Neural progenitor cell (in vitro differentiated cells): ENCODE data around the gene RREB1. TPM values are rescaled to one million over a fixed set of nuclear protein-coding genes. Genes with fewer than 3 reads are reported as not detected.

Source experiments
- DNase-seq: peaks from one replicate; pipeline ENCODE4 v3.0.0-alpha.2; 2016; ENCODE audit warnings: low spot score
- H2AFZ ChIP-seq: fragments of 200-600 bp; sonication (generic); replicated peaks from 2 replicates; pipeline ENCODE4 v1.6.1; 2016; ENCODE audit warnings: antibody characterized with exemption
- H3F3A ChIP-seq: fragments of 200-600 bp; sonication (generic); 2 replicates; pipeline ENCODE4 v1.6.1; 2016; ENCODE audit warnings: antibody characterized with exemption, low read depth
- H3K27ac ChIP-seq: fragments of 200-600 bp; sonication (generic); 2 replicates; pipeline ENCODE4 v1.5.1; 2016; ENCODE audit warnings: mild to moderate bottlenecking
- H3K27me3 ChIP-seq: fragments of 200-600 bp; sonication (generic); 2 replicates; pipeline ENCODE4 v1.6.1; 2016; ENCODE audit warnings: mild to moderate bottlenecking, moderate library complexity
- H3K36me3 ChIP-seq: fragments of 200-600 bp; sonication (generic); 2 replicates; pipeline ENCODE4 v1.5.1; 2016
- H3K4me1 ChIP-seq: fragments of 200-600 bp; sonication (generic); 2 replicates; pipeline ENCODE4 v1.6.1; 2016; ENCODE audit warnings: mixed run types
- H3K4me2 ChIP-seq: fragments of 200-600 bp; sonication (generic); 2 replicates; pipeline ENCODE4 v1.6.1; 2016
- H3K4me3 ChIP-seq: fragments of 200-600 bp; sonication (generic); 2 replicates; pipeline ENCODE4 v1.5.1; 2016
- H3K79me2 ChIP-seq: fragments of 200-600 bp; sonication (generic); 2 replicates; pipeline ENCODE4 v1.6.1; 2016; ENCODE audit warnings: low read depth
- H3K9ac ChIP-seq: fragments of 200-600 bp; sonication (generic); 2 replicates; pipeline ENCODE4 v1.6.1; 2016
- H3K9me3 ChIP-seq: fragments of 200-600 bp; sonication (generic); 2 replicates; pipeline ENCODE4 v1.5.1; 2016; ENCODE audit warnings: low read depth
- H4K20me1 ChIP-seq: fragments of 200-600 bp; sonication (generic); 2 replicates; pipeline ENCODE4 v1.6.1; 2016; ENCODE audit warnings: low read depth
- H3K27ac Mint-ChIP-seq: 3 replicates; pipeline ENCODE4 v1.8.0; 2021; ENCODE audit warnings: mixed read lengths
- H3K27me3 Mint-ChIP-seq: 2 replicates; pipeline ENCODE4 v1.8.0; 2022; ENCODE audit warnings: low read depth, mild to moderate bottlenecking, inconsistent platforms, moderate library complexity, mixed read lengths; ENCODE audit not compliant: insufficient read depth
- H3K36me3 Mint-ChIP-seq: 3 replicates; pipeline ENCODE4 v1.8.0; 2021; ENCODE audit warnings: mixed read lengths
- H3K4me1 Mint-ChIP-seq: 3 replicates; pipeline ENCODE4 v1.8.0; 2021; ENCODE audit warnings: mixed read lengths
- H3K4me3 Mint-ChIP-seq: 3 replicates; pipeline ENCODE4 v1.8.0; 2021; ENCODE audit warnings: mild to moderate bottlenecking, moderate library complexity, mixed read lengths
- H3K9me3 Mint-ChIP-seq: 3 replicates; pipeline ENCODE4 v1.8.0; 2020; ENCODE audit warnings: mixed read lengths
- CTCF ChIP-seq: fragments of 200-600 bp; sonication (generic); IDR thresholded peaks from 2 replicates; pipeline ENCODE4 v1.5.1; 2017; ENCODE audit warnings: antibody characterized with exemption, mild to moderate bottlenecking
- EZH2 ChIP-seq: fragments of 200-600 bp; sonication (generic); IDR thresholded peaks from 2 replicates; pipeline ENCODE4 v1.6.1; 2017; ENCODE audit warnings: antibody characterized with exemption, mild to moderate bottlenecking, moderate library complexity
- EZH2phosphoT487 ChIP-seq: fragments of 200-600 bp; sonication (generic); IDR thresholded peaks from 2 replicates; pipeline ENCODE4 v1.6.1; 2017; ENCODE audit warnings: antibody characterized with exemption
- total RNA-seq: library from RNA; depleted of rRNA; stranded (reverse); fragments of >200 nt; gene quantifications from 2 replicates; pipeline ENCODE4 v1.2.3, GENCODE V29; 2015; ENCODE audit warnings: low replicate concordance

RREB1 gene
- total RNA-seq, 1 donor from 2014 or later = 12.1 TPM

- Mint-ChIP-seq H3K4me1 (no peaks in the 10 kb centered on the region), H3K36me3 (peaks cover 4% of the 10 kb centered on the region), H3K27ac (no peak overlapping the region), H3K4me3 (no peak overlapping the region), H3K9me3 (no peaks in the 10 kb centered on the region), H3K27me3 (peaks cover 2% of the 10 kb centered on the region)
- Histone ChIP-seq H3K27me3 (no peaks in the 10 kb centered on the region), H3K9me3 (no peaks in the 10 kb centered on the region), H3K36me3 (no peaks in the 10 kb centered on the region), H3K4me3 (no peak overlapping the region), H3K4me2 (no peak overlapping the region), H3K79me2 (no peaks in the 10 kb centered on the region), H3K27ac (no peak overlapping the region), H3K9ac (no peak overlapping the region), H2AFZ (no peak overlapping the region), H3F3A (no peaks in the 10 kb centered on the region), H3K4me1 (no peaks in the 10 kb centered on the region), H4K20me1 (no peaks in the 10 kb centered on the region)
- no peak for DNase-seq
- TF ChIP-seq EZH2phosphoT487 = no peak
- TF ChIP-seq EZH2 = no peak
Measured at GRCh38 chr6:7249946-7250643, 142.3 kb downstream of the RREB1 start.

DNA sequence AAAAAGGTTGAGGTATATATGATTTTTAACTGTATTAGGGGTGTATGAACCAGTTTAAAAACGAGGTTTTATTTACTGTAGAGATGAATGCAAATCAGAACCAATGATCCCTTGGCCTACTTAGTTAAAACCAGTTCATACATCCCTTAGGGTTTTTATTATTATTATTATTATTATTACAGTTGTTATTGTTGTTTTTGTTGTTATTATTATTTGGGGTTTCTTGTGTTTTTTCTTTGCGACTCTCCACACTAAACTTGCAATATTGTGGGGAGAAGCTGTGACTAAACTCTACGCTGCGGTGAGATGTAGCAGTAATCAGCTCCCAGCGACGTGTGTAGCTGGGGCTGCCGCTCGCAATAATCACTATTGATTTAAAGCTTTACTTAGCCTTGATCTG, 143.1 kb downstream of the RREB1 start:
- Histone ChIP-seq H3K4me3 (no peak overlapping the region), H3K36me3 (no peaks in the 10 kb centered on the region), H3K4me2 (no peak overlapping the region), H3K27ac (no peak overlapping the region), H3K4me1 (no peaks in the 10 kb centered on the region), H3K9me3 (no peaks in the 10 kb centered on the region), H2AFZ (no peak overlapping the region), H3K9ac (no peak overlapping the region), H4K20me1 (no peaks in the 10 kb centered on the region), H3K27me3 (no peaks in the 10 kb centered on the region), H3K79me2 (no peaks in the 10 kb centered on the region), H3F3A (no peaks in the 10 kb centered on the region)
- no peak for DNase-seq
- no peak overlapping the region for H3K4me3 Mint-ChIP-seq
- peaks cover 2% of the 10 kb centered on the region for H3K27me3 Mint-ChIP-seq
- H3K36me3 Mint-ChIP-seq = peaks cover 4% of the 10 kb centered on the region
- TF ChIP-seq EZH2phosphoT487 = no peak
- no peak for TF ChIP-seq EZH2
- no peak for TF ChIP-seq CTCF
- no peaks in the 10 kb centered on the region for H3K4me1 Mint-ChIP-seq
- H3K27ac Mint-ChIP-seq = no peak overlapping the region
- H3K9me3 Mint-ChIP-seq = no peaks in the 10 kb centered on the region

GRCh38 chr6:7251646-7252260, 144.0 kb downstream of the RREB1 start:
- DNase-seq = no peak
- peaks cover 4% of the 10 kb centered on the region for H3K36me3 Mint-ChIP-seq
- no peaks in the 10 kb centered on the region for H3K4me1 Mint-ChIP-seq
- no peaks in the 10 kb centered on the region for H4K20me1 ChIP-seq
- H3K9me3 ChIP-seq = no peaks in the 10 kb centered on the region
- no peak for TF ChIP-seq EZH2
- TF ChIP-seq EZH2phosphoT487 = no peak
- TF ChIP-seq CTCF = no peak
- H3K4me2 ChIP-seq = no peak overlapping the region
- peaks cover 2% of the 10 kb centered on the region for H3K27me3 Mint-ChIP-seq
- H2AFZ ChIP-seq = no peak overlapping the region
- H3K4me1 ChIP-seq = no peaks in the 10 kb centered on the region
- no peak overlapping the region for H3K27ac ChIP-seq
- no peak overlapping the region for H3K4me3 ChIP-seq
- no peaks in the 10 kb centered on the region for H3F3A ChIP-seq
- H3K36me3 ChIP-seq = no peaks in the 10 kb centered on the region
- no peak overlapping the region for H3K9ac ChIP-seq
- no peaks in the 10 kb centered on the region for H3K79me2 ChIP-seq
- peaks cover 2% of the 10 kb centered on the region for H3K9me3 Mint-ChIP-seq
- no peak overlapping the region for H3K4me3 Mint-ChIP-seq
- H3K27ac Mint-ChIP-seq = no peak overlapping the region
- no peaks in the 10 kb centered on the region for H3K27me3 ChIP-seq

GRCh38 chr6:7252390-7252789, 144.6 kb downstream of the RREB1 start:
- Mint-ChIP-seq H3K27ac (no peak overlapping the region), H3K4me3 (no peak overlapping the region), H3K36me3 (peaks cover 4% of the 10 kb centered on the region), H3K27me3 (peaks cover 2% of the 10 kb centered on the region), H3K9me3 (peaks cover 2% of the 10 kb centered on the region), H3K4me1 (no peaks in the 10 kb centered on the region)
- no peak overlapping the region for H3K9ac ChIP-seq
- no peaks in the 10 kb centered on the region for H3K9me3 ChIP-seq
- no peaks in the 10 kb centered on the region for H3F3A ChIP-seq
- H3K27me3 ChIP-seq = no peaks in the 10 kb centered on the region
- H4K20me1 ChIP-seq = no peaks in the 10 kb centered on the region
- no peak overlapping the region for H3K4me2 ChIP-seq
- TF ChIP-seq EZH2 = no peak
- no peak for TF ChIP-seq CTCF
- no peak for TF ChIP-seq EZH2phosphoT487
- H3K79me2 ChIP-seq = no peaks in the 10 kb centered on the region
- H3K4me1 ChIP-seq = no peaks in the 10 kb centered on the region
- no peaks in the 10 kb centered on the region for H3K36me3 ChIP-seq
- H3K27ac ChIP-seq = no peak overlapping the region
- DNase-seq = no peak
- H2AFZ ChIP-seq = no peak overlapping the region
- H3K4me3 ChIP-seq = no peak overlapping the region
